ENCODE measurements around the gene NTM. TPM values are rescaled to one million over a fixed set of nuclear protein-coding genes. Genes with fewer than 3 reads are reported as not detected.

NTM gene
- total RNA-seq, 1 experiment from 2014 or later: 9.9 TPM

- Mint-ChIP-seq H3K4me1 (peaks cover 4 to 6% of the 10 kb centered on the region in 2 experiments; a peak in 3 of 4 replicates), H3K9me3 (no peaks in the 10 kb centered on the region), H3K27ac (no peak overlapping the region), H3K4me3 (no peak overlapping the region), H3K36me3 (ENCODE audit: insufficient read depth in 1 of 3, low read depth in 3 of 3) (no peaks in the 10 kb centered on the region), H3K27me3 (ENCODE audit: low read depth) (peaks cover 2% of the 10 kb centered on the region; the same call in 1 of the 2 replicates)
- TF ChIP-seq CTCF (conservative IDR thresholded peaks at IDR 0.05): no peak
- H3K79me1 ChIP-seq (ENCODE audit: insufficient read depth, low read depth, low read length, poor library complexity, severe bottlenecking): no peaks in the 10 kb centered on the region
- no peak overlapping the region for H4K5ac ChIP-seq (ENCODE audit: insufficient read length, low read depth, low read length)
- no CpG with 5 or more reads among the region's 5 CpGs for WGBS (ENCODE audit: extremely low coverage, insufficient read length, low lambda C conversion rate)
- no peaks in the 10 kb centered on the region for H3K27me3 ChIP-seq (ENCODE audit: insufficient read depth, low read length)
- no peak overlapping the region for H3T11ph ChIP-seq (ENCODE audit: low read length)
- H3K18ac ChIP-seq (ENCODE audit: insufficient read length, low read depth, low read length): no peak overlapping the region
- no peak overlapping the region for H4K91ac ChIP-seq (ENCODE audit: insufficient read length, low read depth, low read length)
- H2AFZ ChIP-seq (ENCODE audit: low read length): no peak overlapping the region
- H4K8ac ChIP-seq (replicated peaks; ENCODE audit: insufficient read length, low read depth, low read length): no peak overlapping the region
- no peaks in the 10 kb centered on the region for H3K23me2 ChIP-seq (ENCODE audit: insufficient read length, low read depth, low read length, poor library complexity, severe bottlenecking)
- no peak overlapping the region for H3K23ac ChIP-seq (ENCODE audit: insufficient read length, low read depth, low read length)
- no peak overlapping the region for H3K56ac ChIP-seq (ENCODE audit: insufficient read length, low read depth, low read length)
- no peaks in the 10 kb centered on the region for H3K79me2 ChIP-seq (ENCODE audit: insufficient read depth, low read length)
- DNase-seq: no peak
- H4K20me1 ChIP-seq (ENCODE audit: control insufficient read depth, insufficient read depth, insufficient read length): no peaks in the 10 kb centered on the region
- H2BK20ac ChIP-seq (ENCODE audit: low read depth, low read length, poor library complexity, severe bottlenecking): no peak overlapping the region
- H2BK12ac ChIP-seq (ENCODE audit: insufficient read length, low read depth, low read length): no peak overlapping the region
- H3K27ac ChIP-seq (ENCODE audit: insufficient read length, low read depth, low read length): no peak overlapping the region
- H3K4me2 ChIP-seq (ENCODE audit: insufficient read depth, insufficient read length, low read length): no peak overlapping the region
- no peak overlapping the region for H2BK15ac ChIP-seq (ENCODE audit: low read depth, low read length)
- no peak overlapping the region for H2BK5ac ChIP-seq (ENCODE audit: insufficient read length, low read length)
- no peak overlapping the region for H3K9ac ChIP-seq (ENCODE audit: extremely low read depth, insufficient read length, low read length)
- no peak overlapping the region for H3K4ac ChIP-seq (ENCODE audit: low read depth, low read length)
- no peak overlapping the region for H2AK5ac ChIP-seq (ENCODE audit: insufficient read length, low read length)
- no peaks in the 10 kb centered on the region for H3K4me1 ChIP-seq (ENCODE audit: insufficient read depth, low read length)
- no peak overlapping the region for H2BK120ac ChIP-seq (ENCODE audit: low read depth, low read length, poor library complexity, severe bottlenecking)
- H3K14ac ChIP-seq (ENCODE audit: insufficient read depth, low read length): no peak overlapping the region
- H3K9me3 ChIP-seq (ENCODE audit: control insufficient read depth, low read depth, low read length): no peaks in the 10 kb centered on the region
These were observed 892.8 kb downstream of the NTM start for GRCh38 chr11:132263241-132263640.
